ENCODE measurements around the gene ADSS1.

GRCh38 chr14:104774453-104775072 lies 50.5 kb downstream of the ADSS1 start:
- TF ChIP-seq POLR2A (IDR thresholded peaks at IDR 0.05; ENCODE audit: low read depth, low read length) (no peak; the same call in 1 of the 2 replicates), POLR2AphosphoS5 (IDR thresholded peaks at IDR 0.05; ENCODE audit: low read depth, low read length) (no peak), TAF1 (IDR thresholded peaks at IDR 0.05; ENCODE audit: low read depth, low read length) (no peak), PAX5 (IDR thresholded peaks at IDR 0.05; ENCODE audit: insufficient read depth, low read length, severe bottlenecking) (no peak)
